HL-60 (cell line): ENCODE data around the gene UBE2J1.

Source experiments
- DNase-seq, 2 experiments: peaks; one replicate each; pipeline ENCODE4 v3.0.0-alpha.2; 2010 to 2020; ENCODE audit warnings: low read depth in 1 of 2, low spot score in 1 of 2
- H3K27ac ChIP-seq: fragments of 250-450 bp; sonication (Bioruptor Pico); replicated peaks from 2 replicates; pipeline ENCODE4 v1.5.1; 2020; ENCODE audit warnings: mild to moderate bottlenecking, moderate library complexity
- H3K27me3 ChIP-seq: fragments of 250-450 bp; sonication (Bioruptor Pico); 2 replicates; pipeline ENCODE4 v1.5.1; 2021; ENCODE audit warnings: mild to moderate bottlenecking, moderate library complexity; ENCODE audit not compliant: insufficient read depth, poor library complexity, severe bottlenecking
- H3K4me3 ChIP-seq: replicated peaks from 2 replicates; pipeline ENCODE4 v1.5.1; 2011; ENCODE audit warnings: mild to moderate bottlenecking, control low read depth, low read length; ENCODE audit not compliant: insufficient read depth
- GABPA ChIP-seq: IDR thresholded peaks from 2 replicates; pipeline ENCODE4 v1.6.1; 2012; ENCODE audit warnings: low read depth
- POLR2AphosphoS5 ChIP-seq: IDR thresholded peaks from 2 replicates; pipeline ENCODE4 v1.6.1; 2012; ENCODE audit warnings: low read depth
- SPI1 ChIP-seq: IDR thresholded peaks from 2 replicates; pipeline ENCODE4 v1.6.1; 2012; ENCODE audit warnings: low read depth, mild to moderate bottlenecking, borderline replicate concordance
- TF ChIP-seq, protein P1 (sequence below): IDR thresholded peaks from one replicate; pipeline ENCODE4 v1.5.1; 2011; ENCODE audit warnings: low read length, control low read depth, inconsistent platforms; ENCODE audit not compliant: insufficient read depth
- TF ChIP-seq, protein P2 (sequence below): IDR thresholded peaks from 2 replicates; pipeline ENCODE4 v1.6.1; 2012; ENCODE audit warnings: low read depth; ENCODE audit not compliant: insufficient replicate concordance

The UBE2J1 gene

DNA sequence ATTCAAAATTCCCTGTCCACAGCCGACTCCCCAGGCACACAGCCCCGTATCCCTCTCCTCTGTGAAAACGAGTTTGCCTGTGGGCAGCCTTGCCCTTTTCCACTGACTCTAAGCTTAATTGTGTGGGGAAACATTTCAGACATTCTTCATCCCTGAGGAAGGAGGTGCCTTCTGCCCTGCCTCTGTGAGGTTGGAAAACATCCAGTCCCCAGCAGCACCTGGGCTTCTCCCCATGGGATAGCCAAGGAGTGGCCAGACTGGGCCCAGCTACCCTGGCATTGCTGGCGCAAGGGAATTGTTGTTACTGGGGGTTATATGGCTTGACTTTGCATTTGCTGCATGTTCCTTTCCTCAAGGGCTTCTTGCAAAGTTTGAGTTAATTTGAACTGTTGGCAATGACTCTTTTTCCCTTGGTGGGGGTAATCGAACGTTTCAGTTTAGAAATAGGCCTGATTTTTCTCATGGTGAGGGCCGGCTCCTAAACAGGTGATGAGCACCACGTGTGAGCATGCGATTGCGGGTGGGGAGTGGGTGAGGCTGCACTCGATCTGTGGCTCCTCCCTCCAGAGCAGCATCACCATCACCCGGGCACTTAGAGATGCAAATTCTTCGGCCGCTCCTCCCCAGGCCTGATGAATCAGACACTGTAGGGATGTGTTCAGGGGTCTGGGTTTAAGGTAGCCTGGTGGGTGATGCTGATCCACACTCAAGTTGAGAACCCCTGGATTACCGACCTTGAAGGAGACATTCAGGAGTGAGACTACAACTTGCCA is 67.4 kb downstream of the UBE2J1 start:
- Histone ChIP-seq H3K27ac (no peak overlapping the region), H3K4me3 (no peak overlapping the region), H3K27me3 (no peaks in the 10 kb centered on the region)
- no peak for DNase-seq
- TF ChIP-seq, protein P1, sequence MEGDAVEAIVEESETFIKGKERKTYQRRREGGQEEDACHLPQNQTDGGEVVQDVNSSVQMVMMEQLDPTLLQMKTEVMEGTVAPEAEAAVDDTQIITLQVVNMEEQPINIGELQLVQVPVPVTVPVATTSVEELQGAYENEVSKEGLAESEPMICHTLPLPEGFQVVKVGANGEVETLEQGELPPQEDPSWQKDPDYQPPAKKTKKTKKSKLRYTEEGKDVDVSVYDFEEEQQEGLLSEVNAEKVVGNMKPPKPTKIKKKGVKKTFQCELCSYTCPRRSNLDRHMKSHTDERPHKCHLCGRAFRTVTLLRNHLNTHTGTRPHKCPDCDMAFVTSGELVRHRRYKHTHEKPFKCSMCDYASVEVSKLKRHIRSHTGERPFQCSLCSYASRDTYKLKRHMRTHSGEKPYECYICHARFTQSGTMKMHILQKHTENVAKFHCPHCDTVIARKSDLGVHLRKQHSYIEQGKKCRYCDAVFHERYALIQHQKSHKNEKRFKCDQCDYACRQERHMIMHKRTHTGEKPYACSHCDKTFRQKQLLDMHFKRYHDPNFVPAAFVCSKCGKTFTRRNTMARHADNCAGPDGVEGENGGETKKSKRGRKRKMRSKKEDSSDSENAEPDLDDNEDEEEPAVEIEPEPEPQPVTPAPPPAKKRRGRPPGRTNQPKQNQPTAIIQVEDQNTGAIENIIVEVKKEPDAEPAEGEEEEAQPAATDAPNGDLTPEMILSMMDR, result no peak
- no peak for TF ChIP-seq POLR2AphosphoS5

- H3K27ac ChIP-seq, result no peak overlapping the region
- DNase-seq, result no peak
- no peaks in the 10 kb centered on the region for H3K27me3 ChIP-seq
- TF ChIP-seq POLR2AphosphoS5 (no peak), GABPA (no peak)
- TF ChIP-seq, protein P2, sequence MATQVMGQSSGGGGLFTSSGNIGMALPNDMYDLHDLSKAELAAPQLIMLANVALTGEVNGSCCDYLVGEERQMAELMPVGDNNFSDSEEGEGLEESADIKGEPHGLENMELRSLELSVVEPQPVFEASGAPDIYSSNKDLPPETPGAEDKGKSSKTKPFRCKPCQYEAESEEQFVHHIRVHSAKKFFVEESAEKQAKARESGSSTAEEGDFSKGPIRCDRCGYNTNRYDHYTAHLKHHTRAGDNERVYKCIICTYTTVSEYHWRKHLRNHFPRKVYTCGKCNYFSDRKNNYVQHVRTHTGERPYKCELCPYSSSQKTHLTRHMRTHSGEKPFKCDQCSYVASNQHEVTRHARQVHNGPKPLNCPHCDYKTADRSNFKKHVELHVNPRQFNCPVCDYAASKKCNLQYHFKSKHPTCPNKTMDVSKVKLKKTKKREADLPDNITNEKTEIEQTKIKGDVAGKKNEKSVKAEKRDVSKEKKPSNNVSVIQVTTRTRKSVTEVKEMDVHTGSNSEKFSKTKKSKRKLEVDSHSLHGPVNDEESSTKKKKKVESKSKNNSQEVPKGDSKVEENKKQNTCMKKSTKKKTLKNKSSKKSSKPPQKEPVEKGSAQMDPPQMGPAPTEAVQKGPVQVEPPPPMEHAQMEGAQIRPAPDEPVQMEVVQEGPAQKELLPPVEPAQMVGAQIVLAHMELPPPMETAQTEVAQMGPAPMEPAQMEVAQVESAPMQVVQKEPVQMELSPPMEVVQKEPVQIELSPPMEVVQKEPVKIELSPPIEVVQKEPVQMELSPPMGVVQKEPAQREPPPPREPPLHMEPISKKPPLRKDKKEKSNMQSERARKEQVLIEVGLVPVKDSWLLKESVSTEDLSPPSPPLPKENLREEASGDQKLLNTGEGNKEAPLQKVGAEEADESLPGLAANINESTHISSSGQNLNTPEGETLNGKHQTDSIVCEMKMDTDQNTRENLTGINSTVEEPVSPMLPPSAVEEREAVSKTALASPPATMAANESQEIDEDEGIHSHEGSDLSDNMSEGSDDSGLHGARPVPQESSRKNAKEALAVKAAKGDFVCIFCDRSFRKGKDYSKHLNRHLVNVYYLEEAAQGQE, result no peak
- no peak overlapping the region for H3K4me3 ChIP-seq
Measured at GRCh38 chr6:89284081-89284480, 68.4 kb downstream of the UBE2J1 start.

- DNase-seq, result no peak
- Histone ChIP-seq H3K27me3 (no peaks in the 10 kb centered on the region), H3K4me3 (no peak overlapping the region), H3K27ac (no peak overlapping the region)
- TF ChIP-seq, protein P2, result no peak
- TF ChIP-seq GABPA, result no peak
- TF ChIP-seq POLR2AphosphoS5, result no peak
- TF ChIP-seq SPI1, result no peak
- TF ChIP-seq, protein P1, result no peak
Measured at GRCh38 chr6:89282749-89283148, 69.8 kb downstream of the UBE2J1 start.

DNA sequence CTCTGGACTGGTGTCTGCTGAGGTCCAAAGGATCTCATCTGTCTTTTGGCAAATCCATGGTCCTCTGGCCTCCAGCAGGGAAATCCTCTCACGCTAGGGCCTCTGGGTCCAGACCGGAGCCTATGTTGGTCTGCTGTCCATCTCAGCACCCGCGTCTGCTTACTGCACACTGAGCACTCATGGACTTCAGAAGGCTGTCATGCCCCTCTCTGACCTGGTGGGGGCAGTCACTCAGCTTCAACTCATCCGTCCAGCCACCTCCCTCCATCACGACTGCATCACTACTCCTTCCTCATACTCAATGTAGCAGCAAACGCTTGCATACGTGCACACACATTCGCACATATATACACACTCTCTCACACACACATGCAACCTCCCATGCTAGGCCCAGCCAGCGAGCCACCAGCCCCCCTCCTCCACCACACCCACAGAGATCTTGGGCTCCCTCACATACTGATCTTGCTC is 70.7 kb downstream of the UBE2J1 start:
- peak; percentile 70 to 88 for DNase-seq
- TF ChIP-seq POLR2AphosphoS5 (no peak), SPI1 (no peak)
- TF ChIP-seq, protein P2, result peak; percentile 89
- TF ChIP-seq, protein P1, result peak; percentile 92

More for the DNA sequence above, 70.7 kb downstream of the UBE2J1 start:
- Histone ChIP-seq H3K27ac (no peak overlapping the region), H3K4me3 (no peak overlapping the region), H3K27me3 (no peaks in the 10 kb centered on the region)
